K562 (cell line): ENCODE data around the gene KDF1. TPM values are rescaled to one million over a fixed set of nuclear protein-coding genes. Genes with fewer than 3 reads are reported as not detected.
A peak's percentile ranks its signal among the peaks of the same experiment; 100 is the strongest.

ENCODE experiments used
- ATF3 ChIP-seq, 2 experiments: fragments of 450-650 bp in 1 of 2; sonication (generic) in 1 of 2; formaldehyde crosslinking in 1 of 2; IDR thresholded peaks in 1 of 2; conservative IDR thresholded peaks in 1 of 2; 2 replicates each; pipeline versions ENCODE4 v1.6.1 to v1.8.1; 2016 to 2023; ENCODE audit warnings: mild to moderate bottlenecking in 2 of 2, moderate library complexity in 2 of 2, inconsistent platforms in 1 of 2, missing genetic modification reagents in 1 of 2
- CBX5 ChIP-seq: IDR thresholded peaks from 2 replicates; pipeline ENCODE4 v1.6.1; 2014; ENCODE audit warnings: low read depth, borderline replicate concordance
- DACH1 ChIP-seq: fragments of 450-650 bp; IDR thresholded peaks from 2 replicates; pipeline ENCODE4 v1.6.1; 2018; ENCODE audit not compliant: partially characterized antibody
- ELK3 ChIP-seq: fragments of 450-650 bp; formaldehyde crosslinking; IDR thresholded peaks from 2 replicates; pipeline ENCODE4 v1.4.0; 2020; ENCODE audit warnings: mild to moderate bottlenecking
- EP300 ChIP-seq: IDR thresholded peaks from 2 replicates; pipeline ENCODE4 v1.6.1; 2012; ENCODE audit warnings: low read length, improper control_type of control experiment
- FOXP1 ChIP-seq: sonication (generic); formaldehyde crosslinking; IDR thresholded peaks from 2 replicates; pipeline ENCODE4 v1.8.0; 2022; ENCODE audit warnings: mild to moderate bottlenecking, missing genetic modification reagents
- HNRNPL ChIP-seq: fragments of 200-400 bp; formaldehyde crosslinking; IDR thresholded peaks from 2 replicates; pipeline ENCODE4 v1.6.1; 2017; ENCODE audit warnings: low read depth, mild to moderate bottlenecking, low read length
- NR4A1 ChIP-seq, 2 experiments: fragments of 250-450 bp in 1 of 2; fragments of 450-650 bp in 1 of 2; sonication (Bioruptor Pico) in 1 of 2; IDR thresholded peaks; 2 replicates each; pipeline versions ENCODE4 v1.4.0 to v1.6.1; 2016 to 2020; ENCODE audit warnings: mild to moderate bottlenecking in 2 of 2, missing compliant biosample characterization in 1 of 2, missing genetic modification characterization in 1 of 2, moderate library complexity in 1 of 2
- SRSF1 ChIP-seq: fragments of 200-400 bp; formaldehyde crosslinking; IDR thresholded peaks from 2 replicates; pipeline ENCODE4 v1.6.1; 2017; ENCODE audit warnings: mild to moderate bottlenecking, low read depth, low read length, moderate library complexity
- SRSF3 ChIP-seq: fragments of 200-400 bp; formaldehyde crosslinking; IDR thresholded peaks from 2 replicates; pipeline ENCODE4 v1.6.1; 2016; ENCODE audit warnings: mild to moderate bottlenecking, low read length, moderate library complexity; ENCODE audit not compliant: insufficient read depth
- STAG1 ChIP-seq: sonication (generic); formaldehyde crosslinking; IDR thresholded peaks from 2 replicates; pipeline ENCODE4 v1.5.0; 2020; ENCODE audit warnings: missing genetic modification reagents, borderline replicate concordance
- ZBTB17 ChIP-seq: fragments of 450-650 bp; formaldehyde crosslinking; IDR thresholded peaks from 2 replicates; pipeline ENCODE4 v1.4.0; 2020; ENCODE audit warnings: mild to moderate bottlenecking
- ZNF431 ChIP-seq: sonication (generic); formaldehyde crosslinking; IDR thresholded peaks from 2 replicates; pipeline ENCODE4 v1.8.0; 2022; ENCODE audit warnings: mild to moderate bottlenecking, missing genetic modification reagents
- ZNF449 ChIP-seq: fragments of 250-450 bp; sonication (Bioruptor Pico); IDR thresholded peaks from 2 replicates; pipeline ENCODE4 v1.8.0; 2022; ENCODE audit warnings: moderate library complexity, mild to moderate bottlenecking, inconsistent platforms
- ZNF586 ChIP-seq: fragments of 450-650 bp; formaldehyde crosslinking; conservative IDR thresholded peaks from 2 replicates; pipeline ENCODE4 v1.4.0; 2020; ENCODE audit warnings: mild to moderate bottlenecking, moderate library complexity
- polyA plus RNA-seq, 8 experiments: library from polyadenylated mRNA; depleted of rRNA in 4 of 8; stranded (reverse) in 5 of 8; unstranded in 3 of 8; fragments of >200 nt; fragmentation: Nextera tagmentation in 2 of 8; fragmentation: Illumina TruSeq in 1 of 8; extraction: Ambion mirVana in 2 of 8; extraction: Trizol in 1 of 8; gene quantifications; 2 replicates each; pipeline versions ENCODE4 v1.2.1 to v1.2.3, GENCODE V29; 2011 to 2014; ENCODE audit warnings: inconsistent platforms in 1 of 8, missing spikeins in 1 of 8
- total RNA-seq, 7 experiments: library from RNA; depleted of rRNA in 6 of 7; stranded (reverse); fragments of >200 nt in 6 of 7; fragmentation: Illumina TruSeq in 2 of 7; extraction: Trizol in 2 of 7; gene quantifications; 2 replicates each; pipeline versions ENCODE4 v1.2.1 to v1.2.3, GENCODE V29; 2011 to 2021; ENCODE audit warnings: low replicate concordance in 1 of 7
- TF ChIP-seq, protein P1 (sequence below), 2 experiments: fragments of 450-650 bp in 1 of 2; IDR thresholded peaks; 2 replicates each; pipeline ENCODE4 v1.6.1; 2011 to 2017; ENCODE audit warnings: low read depth in 2 of 2, antibody characterized with exemption in 1 of 2, borderline replicate concordance in 1 of 2, low read length in 1 of 2, mild to moderate bottlenecking in 1 of 2, mixed read lengths in 1 of 2; ENCODE audit not compliant: control insufficient read depth in 1 of 2
- TF ChIP-seq, protein P2 (sequence below): sonication (generic); formaldehyde crosslinking; IDR thresholded peaks from 2 replicates; pipeline ENCODE4 v1.8.1; 2022; ENCODE audit warnings: missing genetic modification reagents

KDF1 gene
- total and polyA plus RNA-seq, 9 of the 15 experiments (the other 6 are each of a cell fraction or from before 2014, with no cell fraction given) = 0.38 to 1.9 (median 0.83) TPM

DNA sequence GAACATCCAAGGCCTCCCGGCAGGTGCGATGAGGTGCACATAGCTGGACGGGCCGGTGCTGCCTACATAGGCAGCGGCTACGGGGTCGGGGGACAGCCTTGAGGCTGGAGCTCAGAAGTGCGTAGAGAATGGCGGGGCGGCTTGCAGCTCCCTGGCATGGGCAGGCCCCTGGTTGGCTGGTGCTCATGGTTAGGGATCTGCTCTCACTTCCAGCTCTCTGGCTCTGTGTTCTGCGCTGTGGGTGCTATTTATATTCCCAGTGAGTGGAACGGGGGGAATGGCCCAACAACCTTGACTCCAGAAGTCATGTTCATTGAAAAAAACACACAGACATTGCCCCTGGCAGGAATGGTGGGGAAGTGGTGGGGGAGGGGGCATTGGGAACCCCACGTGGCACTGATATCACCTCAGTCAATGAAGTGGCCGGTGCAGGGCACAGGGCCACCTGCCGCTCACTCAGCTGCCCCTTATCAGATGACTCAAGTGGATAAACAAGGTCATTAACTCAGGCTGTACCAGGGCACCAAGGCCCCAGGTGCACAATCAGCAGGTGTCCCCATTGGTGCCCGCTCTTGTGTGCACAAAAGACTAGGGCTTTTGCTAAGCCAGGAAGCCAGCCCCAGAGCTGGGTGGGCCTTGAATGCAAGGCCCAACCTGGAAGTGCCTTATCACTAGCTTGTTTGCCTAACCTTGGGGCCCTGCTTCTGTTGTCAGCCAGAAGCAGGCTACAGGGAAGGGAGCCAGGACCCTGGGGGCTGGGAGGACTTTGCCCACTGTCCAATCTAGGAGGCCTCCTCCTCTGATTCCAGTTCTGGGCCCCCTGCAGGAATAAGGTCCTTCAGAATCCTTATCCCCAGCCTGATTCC, 46.3 kb downstream of the KDF1 start, which contains the start of gene NR0B2 (continued):
- TF ChIP-seq, protein P1, sequence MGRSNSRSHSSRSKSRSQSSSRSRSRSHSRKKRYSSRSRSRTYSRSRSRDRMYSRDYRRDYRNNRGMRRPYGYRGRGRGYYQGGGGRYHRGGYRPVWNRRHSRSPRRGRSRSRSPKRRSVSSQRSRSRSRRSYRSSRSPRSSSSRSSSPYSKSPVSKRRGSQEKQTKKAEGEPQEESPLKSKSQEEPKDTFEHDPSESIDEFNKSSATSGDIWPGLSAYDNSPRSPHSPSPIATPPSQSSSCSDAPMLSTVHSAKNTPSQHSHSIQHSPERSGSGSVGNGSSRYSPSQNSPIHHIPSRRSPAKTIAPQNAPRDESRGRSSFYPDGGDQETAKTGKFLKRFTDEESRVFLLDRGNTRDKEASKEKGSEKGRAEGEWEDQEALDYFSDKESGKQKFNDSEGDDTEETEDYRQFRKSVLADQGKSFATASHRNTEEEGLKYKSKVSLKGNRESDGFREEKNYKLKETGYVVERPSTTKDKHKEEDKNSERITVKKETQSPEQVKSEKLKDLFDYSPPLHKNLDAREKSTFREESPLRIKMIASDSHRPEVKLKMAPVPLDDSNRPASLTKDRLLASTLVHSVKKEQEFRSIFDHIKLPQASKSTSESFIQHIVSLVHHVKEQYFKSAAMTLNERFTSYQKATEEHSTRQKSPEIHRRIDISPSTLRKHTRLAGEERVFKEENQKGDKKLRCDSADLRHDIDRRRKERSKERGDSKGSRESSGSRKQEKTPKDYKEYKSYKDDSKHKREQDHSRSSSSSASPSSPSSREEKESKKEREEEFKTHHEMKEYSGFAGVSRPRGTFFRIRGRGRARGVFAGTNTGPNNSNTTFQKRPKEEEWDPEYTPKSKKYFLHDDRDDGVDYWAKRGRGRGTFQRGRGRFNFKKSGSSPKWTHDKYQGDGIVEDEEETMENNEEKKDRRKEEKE (IDR thresholded peaks at IDR 0.05; ENCODE audit: borderline replicate concordance in 1 of 2, control insufficient read depth in 1 of 2, low read depth in 2 of 2, low read length in 1 of 2) = no peak
- TF ChIP-seq SRSF1 = no peak
- TF ChIP-seq SRSF3 = no peak
- TF ChIP-seq HNRNPL = no peak
- TF ChIP-seq, protein P2, sequence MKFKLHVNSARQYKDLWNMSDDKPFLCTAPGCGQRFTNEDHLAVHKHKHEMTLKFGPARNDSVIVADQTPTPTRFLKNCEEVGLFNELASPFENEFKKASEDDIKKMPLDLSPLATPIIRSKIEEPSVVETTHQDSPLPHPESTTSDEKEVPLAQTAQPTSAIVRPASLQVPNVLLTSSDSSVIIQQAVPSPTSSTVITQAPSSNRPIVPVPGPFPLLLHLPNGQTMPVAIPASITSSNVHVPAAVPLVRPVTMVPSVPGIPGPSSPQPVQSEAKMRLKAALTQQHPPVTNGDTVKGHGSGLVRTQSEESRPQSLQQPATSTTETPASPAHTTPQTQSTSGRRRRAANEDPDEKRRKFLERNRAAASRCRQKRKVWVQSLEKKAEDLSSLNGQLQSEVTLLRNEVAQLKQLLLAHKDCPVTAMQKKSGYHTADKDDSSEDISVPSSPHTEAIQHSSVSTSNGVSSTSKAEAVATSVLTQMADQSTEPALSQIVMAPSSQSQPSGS (CRISPR knock-in tag) = no peak
- no peak for TF ChIP-seq ZBTB17 (CRISPR knock-in tag)
- no peak for TF ChIP-seq STAG1 (CRISPR knock-in tag)
- TF ChIP-seq ZNF431 (CRISPR knock-in tag) = no peak
- no peak for TF ChIP-seq CBX5
- no peak for TF ChIP-seq ZNF449 (CRISPR knock-in tag)
- no peak for TF ChIP-seq NR4A1 (CRISPR knock-in tag; IDR thresholded peaks at IDR 0.05)
- TF ChIP-seq NR4A1 (tag; IDR thresholded peaks at IDR 0.05) = peak; percentile 78
- TF ChIP-seq FOXP1 (CRISPR knock-in tag) = no peak
- TF ChIP-seq EP300 = peak; percentile 55; the same call in 1 of the 2 replicates
- no peak; the same call in 1 of the 2 replicates for TF ChIP-seq ATF3 (IDR thresholded peaks at IDR 0.05)
- TF ChIP-seq ATF3 (CRISPR knock-in tag; conservative IDR thresholded peaks at IDR 0.05) = no peak
- TF ChIP-seq ELK3 (CRISPR knock-in tag) = no peak
- no peak for TF ChIP-seq DACH1
- TF ChIP-seq ZNF586 (CRISPR knock-in tag) = no peak
